GM18526 (cell line): ENCODE results near the gene ZP1.

Experiments
- POLR2A ChIP-seq: IDR thresholded peaks from 3 replicates; pipeline ENCODE4 v1.6.1; 2011; ENCODE audit not compliant: insufficient read length; ENCODE audit errors: extremely low read depth

Gene ZP1, protein sequence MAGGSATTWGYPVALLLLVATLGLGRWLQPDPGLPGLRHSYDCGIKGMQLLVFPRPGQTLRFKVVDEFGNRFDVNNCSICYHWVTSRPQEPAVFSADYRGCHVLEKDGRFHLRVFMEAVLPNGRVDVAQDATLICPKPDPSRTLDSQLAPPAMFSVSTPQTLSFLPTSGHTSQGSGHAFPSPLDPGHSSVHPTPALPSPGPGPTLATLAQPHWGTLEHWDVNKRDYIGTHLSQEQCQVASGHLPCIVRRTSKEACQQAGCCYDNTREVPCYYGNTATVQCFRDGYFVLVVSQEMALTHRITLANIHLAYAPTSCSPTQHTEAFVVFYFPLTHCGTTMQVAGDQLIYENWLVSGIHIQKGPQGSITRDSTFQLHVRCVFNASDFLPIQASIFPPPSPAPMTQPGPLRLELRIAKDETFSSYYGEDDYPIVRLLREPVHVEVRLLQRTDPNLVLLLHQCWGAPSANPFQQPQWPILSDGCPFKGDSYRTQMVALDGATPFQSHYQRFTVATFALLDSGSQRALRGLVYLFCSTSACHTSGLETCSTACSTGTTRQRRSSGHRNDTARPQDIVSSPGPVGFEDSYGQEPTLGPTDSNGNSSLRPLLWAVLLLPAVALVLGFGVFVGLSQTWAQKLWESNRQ

DNA sequence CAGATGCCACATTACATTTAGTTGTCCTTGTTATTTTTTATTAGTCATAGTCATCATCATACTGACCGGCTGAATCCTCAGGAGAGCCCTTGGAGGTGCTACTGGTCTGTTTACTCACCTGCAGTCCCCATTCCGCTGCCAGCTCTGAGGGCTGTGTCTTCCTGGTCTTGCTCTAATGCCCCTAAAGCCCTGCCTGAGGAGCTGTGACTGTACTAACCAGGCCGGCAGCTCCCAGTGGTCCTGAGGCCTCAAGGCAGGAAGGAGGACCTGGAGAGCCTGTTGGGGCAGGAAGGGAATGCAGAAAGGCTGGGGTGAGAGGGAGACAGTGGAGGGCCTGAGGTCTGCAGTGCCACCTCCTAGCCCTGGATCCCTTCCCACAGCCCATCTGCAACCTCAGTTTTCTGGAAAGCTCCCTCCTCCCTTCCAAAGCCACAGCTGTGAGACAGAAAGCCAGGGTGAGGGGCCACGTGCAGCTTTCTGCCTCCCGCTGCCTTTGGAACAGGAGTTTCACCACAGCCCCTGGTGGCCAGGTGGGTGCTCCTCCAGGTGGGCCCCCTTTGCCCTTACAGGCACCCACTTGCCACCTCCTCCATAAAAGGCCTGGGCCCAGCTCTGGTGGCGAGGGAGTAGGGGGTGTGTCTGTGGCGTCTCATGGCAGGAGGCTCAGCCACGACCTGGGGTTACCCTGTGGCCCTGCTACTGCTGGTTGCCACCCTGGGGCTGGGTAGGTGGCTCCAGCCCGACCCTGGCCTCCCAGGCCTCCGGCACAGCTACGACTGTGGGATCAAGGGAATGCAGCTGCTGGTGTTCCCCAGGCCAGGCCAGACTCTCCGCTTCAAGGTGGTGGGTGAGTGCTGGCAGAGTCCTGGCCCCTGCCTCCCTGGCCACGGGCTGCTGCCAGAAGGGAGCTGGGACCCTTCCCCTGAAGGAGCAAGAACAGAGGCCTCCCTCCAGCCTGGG is at the start of gene ZP1:
ZP1 (plus strand) TSS at position 632 of the 960 bp plus-strand sequence; CDS start at position 652, 20 bp downstream.
- TF ChIP-seq POLR2A: no peak

DNA sequence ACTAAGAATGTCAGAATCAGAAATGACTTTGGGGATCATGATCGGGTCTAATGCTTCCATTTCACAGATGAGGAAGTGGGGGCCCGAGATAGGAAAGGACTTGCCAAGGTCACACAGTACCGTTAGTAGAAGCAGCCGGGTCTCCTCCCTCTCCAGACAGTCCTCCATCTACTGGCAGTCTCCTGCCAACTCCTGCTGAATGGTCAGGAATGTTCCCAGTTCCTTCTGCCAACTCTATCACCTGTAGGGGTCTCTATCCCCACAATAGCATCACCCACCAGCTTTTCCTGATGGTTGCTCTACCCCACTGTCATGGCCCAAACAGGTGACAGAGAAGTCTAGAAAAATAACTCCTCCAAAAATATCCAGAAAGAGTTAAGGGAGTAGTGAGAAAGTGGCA is 49.3 kb upstream of the ZP1 start:
- no peak for TF ChIP-seq POLR2A

DNA sequence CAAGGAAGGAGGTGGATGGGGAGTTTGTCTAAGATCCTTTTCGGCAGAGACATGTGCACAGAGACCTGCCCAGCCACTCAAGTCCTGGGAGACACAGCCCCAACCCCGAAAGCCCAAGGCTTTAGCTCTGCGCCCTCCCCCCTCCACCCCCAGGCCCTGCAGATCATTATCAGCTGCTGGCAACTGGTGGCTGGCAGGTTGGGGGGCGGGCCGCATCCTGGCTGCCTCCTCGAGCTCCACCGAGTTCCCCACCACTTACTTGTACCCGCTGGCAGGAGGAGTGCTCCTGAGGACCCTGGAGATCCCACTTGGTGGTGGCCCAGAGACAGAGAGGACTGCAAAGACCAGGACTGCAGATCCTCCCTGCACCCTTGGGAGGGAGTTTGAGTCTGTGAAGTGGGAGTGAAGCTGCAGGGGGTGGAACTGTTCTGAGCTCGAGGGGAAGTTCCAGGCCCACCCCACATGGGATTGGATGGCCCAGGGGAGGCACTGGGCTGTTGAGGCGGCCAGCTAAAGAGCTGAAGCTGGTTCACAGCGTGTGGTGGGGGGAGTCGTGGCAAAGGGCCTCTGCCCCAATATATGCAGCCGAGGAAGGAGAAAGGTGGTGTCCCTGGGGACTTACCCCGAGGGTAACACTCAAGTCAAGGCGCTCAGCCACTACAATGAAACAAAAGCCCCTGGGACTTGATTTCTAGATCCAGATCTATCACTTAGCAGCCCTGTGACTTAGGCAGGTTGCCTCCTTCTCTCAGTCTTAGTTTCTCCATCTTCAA is 45.3 kb upstream of the ZP1 start:
- no peak for TF ChIP-seq POLR2A

DNA sequence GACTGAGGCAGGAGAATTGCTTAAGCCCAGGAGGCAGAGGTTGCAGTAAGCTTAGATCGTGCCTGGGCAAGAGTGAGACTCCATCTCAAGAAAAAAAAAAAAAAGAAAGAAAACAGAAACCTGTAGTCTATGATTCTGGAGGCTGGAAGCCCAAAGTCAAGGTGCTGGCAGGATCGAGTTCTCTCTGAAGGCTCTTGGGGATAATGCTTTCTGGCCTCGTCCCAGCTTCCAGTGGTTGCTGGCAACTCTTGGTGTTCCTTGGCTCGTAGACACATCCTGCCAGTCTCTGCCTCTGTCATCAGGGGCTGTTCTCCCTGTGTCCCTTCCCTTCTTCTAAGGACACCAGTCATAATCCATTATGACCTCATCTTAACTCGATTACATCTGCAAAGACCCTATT is 42.2 kb upstream of the ZP1 start:
- TF ChIP-seq POLR2A: no peak

DNA sequence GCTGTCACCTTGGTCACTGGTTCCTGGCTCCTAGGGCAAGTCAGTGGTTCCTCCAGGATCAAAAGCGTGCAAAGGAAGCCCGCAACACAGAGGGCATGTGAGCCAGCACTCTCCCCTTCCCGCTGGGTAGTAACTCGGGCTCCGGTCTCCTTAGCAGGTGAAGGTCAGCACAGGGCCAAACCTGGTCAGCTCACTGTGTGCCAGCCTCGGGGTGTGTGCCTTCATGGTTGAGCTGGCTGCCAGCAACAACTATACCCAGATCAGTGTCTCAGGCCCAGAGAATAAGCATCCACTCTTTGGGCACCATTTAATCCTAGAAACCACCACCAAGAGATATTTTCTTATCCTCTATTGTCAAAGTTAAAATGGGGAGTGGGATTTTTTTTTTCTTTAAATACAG is 41.6 kb upstream of the ZP1 start:
- TF ChIP-seq POLR2A: no peak

DNA sequence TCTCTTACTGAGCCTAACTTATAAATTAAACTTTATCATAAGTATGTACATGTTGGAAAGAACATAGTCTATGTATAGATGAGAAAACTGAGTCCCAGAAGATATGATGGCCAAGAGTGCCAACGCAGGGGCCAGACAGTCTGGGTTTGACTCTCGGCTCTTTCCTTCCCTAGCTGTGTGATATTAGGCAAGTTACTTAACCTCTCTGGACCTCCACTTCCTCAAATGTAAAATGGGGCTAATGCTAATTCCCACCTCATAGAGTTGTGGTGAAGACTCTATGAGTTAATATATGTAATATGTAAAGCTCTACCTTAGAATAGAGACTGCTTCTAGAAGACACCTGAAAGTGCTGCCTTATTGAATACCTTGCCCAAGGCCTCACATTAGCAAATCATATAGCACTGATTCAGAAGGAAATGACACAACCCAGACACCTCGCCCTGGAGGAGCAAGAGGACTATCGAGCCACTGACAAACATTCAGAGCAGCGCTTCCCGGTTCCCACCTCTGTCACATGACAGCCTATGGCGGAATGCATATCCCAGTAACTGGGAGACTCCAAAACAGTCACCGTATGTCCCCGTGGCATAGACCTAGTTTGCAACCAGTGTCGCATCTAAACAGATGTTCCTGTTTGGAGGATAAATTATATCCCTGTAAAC is 36.7 kb upstream of the ZP1 start:
- TF ChIP-seq POLR2A: no peak

DNA sequence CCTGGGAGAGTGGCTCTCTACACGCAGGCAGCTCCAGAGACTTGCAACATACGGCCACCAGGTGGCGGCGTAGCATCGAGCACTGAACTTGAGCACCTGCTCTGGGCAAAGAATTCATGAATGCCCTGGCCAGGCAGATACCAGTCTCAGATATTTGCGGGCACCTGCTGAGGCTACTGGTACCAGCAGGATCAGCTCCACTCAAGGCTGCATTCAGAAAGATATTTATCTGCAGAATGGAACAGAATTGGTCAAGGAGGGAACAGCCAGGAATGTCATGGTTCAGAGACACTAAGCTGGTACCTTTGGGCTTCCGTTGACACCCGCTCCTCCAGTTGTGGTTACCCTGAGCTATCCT is 36.2 kb upstream of the ZP1 start:
- no peak for TF ChIP-seq POLR2A

DNA sequence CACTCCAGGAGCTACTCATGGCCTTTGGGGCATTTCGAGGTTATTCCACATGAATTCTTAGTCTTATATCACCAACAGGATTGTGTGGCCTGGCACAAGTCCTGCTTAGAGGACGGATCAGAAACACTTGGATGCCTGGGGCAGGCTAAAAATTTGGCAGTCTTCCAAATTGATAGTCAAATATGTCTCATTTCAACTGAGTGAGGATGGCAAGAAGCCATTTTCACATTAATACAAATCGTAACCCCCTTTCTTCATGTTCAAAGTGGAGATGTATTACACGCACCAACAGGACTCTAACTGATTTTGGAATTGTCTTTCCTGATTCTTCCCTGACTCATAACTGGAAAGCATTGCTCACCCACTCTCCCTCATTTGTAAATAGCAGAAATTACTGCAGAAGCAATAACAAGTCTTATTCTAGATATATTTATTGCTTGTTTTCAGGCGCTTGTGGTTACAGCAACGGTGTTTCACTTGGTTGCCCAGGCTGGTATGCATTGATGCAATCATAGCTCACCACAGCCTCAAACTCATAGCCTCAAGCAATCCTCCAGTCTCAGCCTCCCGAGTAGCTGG is 35.8 kb upstream of the ZP1 start:
- no peak for TF ChIP-seq POLR2A

DNA sequence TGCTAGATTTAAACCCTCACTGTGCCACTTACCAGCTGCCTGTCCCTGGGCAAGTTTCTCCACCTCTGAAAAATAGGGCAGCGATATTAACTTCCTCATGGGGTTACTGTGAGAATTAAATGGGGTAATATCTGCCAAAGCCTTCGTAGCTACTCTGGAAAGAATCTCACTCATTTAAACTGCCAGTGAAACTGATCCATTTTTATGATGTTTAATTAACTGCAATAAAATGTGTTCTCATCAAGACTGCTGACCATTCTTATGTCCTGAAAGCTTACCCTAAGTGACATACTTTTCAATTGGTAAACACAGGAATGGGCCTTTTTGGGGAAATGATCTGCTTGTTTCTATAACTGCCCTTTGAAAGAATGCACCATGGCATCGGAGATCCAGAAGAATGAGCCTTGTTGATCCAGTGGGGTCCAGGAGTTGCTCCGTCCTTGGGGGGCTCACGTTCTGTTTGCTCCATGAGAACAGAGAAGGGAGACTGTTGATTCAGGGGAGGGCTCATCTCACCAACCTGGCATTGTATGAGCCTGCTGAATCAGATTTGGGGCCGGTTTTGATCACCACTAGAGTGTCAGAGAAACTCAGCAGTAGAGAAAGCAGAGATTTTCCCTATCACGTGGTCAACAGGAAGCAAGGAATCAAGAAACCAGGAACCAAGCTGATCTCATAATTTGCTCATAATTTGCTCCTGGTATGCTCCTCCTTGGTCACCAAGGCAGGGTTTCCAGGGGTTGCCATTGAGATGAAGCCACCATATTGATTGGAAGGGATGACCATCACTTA is 32.4 kb upstream of the ZP1 start:
- no peak for TF ChIP-seq POLR2A

DNA sequence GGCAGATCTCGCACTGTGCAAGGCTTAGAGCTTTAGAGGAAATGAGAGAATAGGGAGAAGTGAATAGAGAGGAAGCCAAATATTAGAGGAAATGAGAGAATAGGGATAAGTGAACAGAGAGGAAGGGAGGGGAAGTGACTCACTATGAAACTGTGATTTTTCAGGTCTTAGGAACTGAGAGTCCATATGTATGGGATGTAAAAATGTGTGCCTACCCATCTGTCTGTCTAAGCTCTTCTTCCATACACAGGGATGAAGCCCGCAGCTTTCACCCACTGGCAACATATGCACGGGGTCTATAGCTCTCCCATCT is 31.9 kb upstream of the ZP1 start:
- TF ChIP-seq POLR2A: no peak

DNA sequence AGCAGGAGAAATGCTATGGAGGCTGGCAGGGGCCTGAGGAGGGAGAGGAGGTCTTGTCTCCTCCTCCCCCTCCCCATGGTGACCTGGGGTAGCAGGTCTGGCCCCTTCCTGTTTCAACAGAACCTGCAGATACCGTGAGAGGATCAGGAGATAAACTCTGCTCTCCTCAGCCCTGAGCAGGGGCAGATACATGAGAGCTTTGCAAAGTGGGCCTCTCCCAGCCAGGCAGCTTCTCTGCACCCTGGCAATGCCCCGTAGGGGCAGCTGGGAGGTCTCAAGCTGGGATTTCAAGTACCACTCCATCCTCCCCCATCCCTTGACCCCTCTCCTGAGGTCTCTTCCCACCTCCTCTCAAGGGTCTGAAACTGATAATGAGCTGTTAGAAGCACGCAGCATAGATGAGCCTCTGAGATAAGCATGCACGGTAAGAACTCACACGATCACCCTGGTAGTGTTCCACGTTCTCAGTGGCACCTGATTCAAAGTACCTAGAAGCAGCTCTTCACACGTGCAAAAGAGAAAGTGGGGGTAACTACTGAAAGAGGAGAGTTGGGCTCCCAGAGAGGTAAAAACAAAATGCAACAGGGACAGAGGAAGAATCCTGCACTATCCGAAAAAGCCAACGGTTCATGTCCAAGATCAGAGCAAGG is 30.4 kb upstream of the ZP1 start:
- TF ChIP-seq POLR2A: no peak

DNA sequence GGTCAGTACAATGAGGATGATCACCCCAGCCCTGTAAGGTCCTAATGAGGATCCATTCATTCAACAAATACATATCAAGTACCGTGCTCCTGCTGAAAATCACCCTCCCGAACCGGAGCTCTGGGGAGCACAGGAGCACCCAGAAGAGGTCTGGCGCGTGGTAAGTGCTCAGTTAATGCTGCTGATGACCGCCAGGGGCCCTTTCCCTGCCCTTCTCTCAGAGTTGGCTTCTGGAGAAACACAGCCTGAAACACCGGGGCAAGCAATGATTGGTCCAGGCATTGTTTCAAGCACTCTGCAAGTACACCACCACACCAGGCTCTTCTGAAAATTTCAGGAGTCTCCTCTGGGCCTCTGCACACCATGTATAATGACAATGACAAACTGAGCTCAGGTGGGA is 29.2 kb upstream of the ZP1 start:
- TF ChIP-seq POLR2A: no peak
